ENCODE measurements around the gene FHAD1.

Gene FHAD1

GRCh38 chr1:15218287-15219279 lies 28.4 kb upstream of the FHAD1 start:
- DNase-seq, result no peak

GRCh38 chr1:15219280-15220023 lies 27.6 kb upstream of the FHAD1 start:
- DNase-seq, result no peak

- DNase-seq, result no peak
Measured at GRCh38 chr1:15220024-15220392, 27.0 kb upstream of the FHAD1 start.

- DNase-seq, result no peak
Measured at GRCh38 chr1:15220825-15221431, 26.1 kb upstream of the FHAD1 start.

- DNase-seq, result no peak
Measured at GRCh38 chr1:15222653-15223303, 24.2 kb upstream of the FHAD1 start.

- DNase-seq, result no peak
Measured at GRCh38 chr1:15224259-15224869, 22.7 kb upstream of the FHAD1 start.

- no peak for DNase-seq
Measured at GRCh38 chr1:15224974-15225373, 22.0 kb upstream of the FHAD1 start.

GRCh38 chr1:15225461-15225860 lies 21.6 kb upstream of the FHAD1 start:
- no peak for DNase-seq

- no peak for DNase-seq
Measured at GRCh38 chr1:15226388-15227255, 20.4 kb upstream of the FHAD1 start.

- no peak for DNase-seq
Measured at GRCh38 chr1:15229707-15230131, 17.3 kb upstream of the FHAD1 start.

- no peak for DNase-seq
Measured at GRCh38 chr1:15231714-15232201, 15.3 kb upstream of the FHAD1 start.

- DNase-seq, result no peak
Measured at GRCh38 chr1:15233689-15234088, 13.3 kb upstream of the FHAD1 start.

GRCh38 chr1:15236321-15236721 lies 10.7 kb upstream of the FHAD1 start:
- DNase-seq, result no peak

GRCh38 chr1:15236746-15237145 lies 10.3 kb upstream of the FHAD1 start:
- DNase-seq, result no peak

GRCh38 chr1:15238789-15239188 lies 8.2 kb upstream of the FHAD1 start:
- DNase-seq, result no peak

GRCh38 chr1:15242766-15243165 lies 4.3 kb upstream of the FHAD1 start:
- no peak for DNase-seq

GRCh38 chr1:15243275-15244043 lies 3.6 kb upstream of the FHAD1 start:
- no peak for DNase-seq

GRCh38 chr1:15244813-15245212 lies 2.2 kb upstream of the FHAD1 start:
- DNase-seq, result no peak

- no peak for DNase-seq
Measured at GRCh38 chr1:15245593-15246360, 1.2 kb upstream of the FHAD1 start.

GRCh38 chr1:15248216-15248615 lies 1.2 kb downstream of the FHAD1 start:
- DNase-seq, result no peak

Measured in NCI-H1105 (cell line).